GM18868 (cell line): ENCODE results near the gene PYGO2.
A peak's percentile ranks its signal among the peaks of the same experiment; 100 is the strongest.
"Not testable (repeated sequence)": the region's sequence is repeated elsewhere in the genome, so short reads cannot be mapped to it uniquely, and the experiment has no call there.

Source experiments
- ATAC-seq: cut with Tn5 transposase; IDR thresholded peaks from one replicate; pipeline ENCODE4 v1.9.1; 2021; ENCODE audit warnings: mild to moderate bottlenecking, moderate library complexity; ENCODE audit not compliant: unreplicated experiment

The PYGO2 gene

DNA sequence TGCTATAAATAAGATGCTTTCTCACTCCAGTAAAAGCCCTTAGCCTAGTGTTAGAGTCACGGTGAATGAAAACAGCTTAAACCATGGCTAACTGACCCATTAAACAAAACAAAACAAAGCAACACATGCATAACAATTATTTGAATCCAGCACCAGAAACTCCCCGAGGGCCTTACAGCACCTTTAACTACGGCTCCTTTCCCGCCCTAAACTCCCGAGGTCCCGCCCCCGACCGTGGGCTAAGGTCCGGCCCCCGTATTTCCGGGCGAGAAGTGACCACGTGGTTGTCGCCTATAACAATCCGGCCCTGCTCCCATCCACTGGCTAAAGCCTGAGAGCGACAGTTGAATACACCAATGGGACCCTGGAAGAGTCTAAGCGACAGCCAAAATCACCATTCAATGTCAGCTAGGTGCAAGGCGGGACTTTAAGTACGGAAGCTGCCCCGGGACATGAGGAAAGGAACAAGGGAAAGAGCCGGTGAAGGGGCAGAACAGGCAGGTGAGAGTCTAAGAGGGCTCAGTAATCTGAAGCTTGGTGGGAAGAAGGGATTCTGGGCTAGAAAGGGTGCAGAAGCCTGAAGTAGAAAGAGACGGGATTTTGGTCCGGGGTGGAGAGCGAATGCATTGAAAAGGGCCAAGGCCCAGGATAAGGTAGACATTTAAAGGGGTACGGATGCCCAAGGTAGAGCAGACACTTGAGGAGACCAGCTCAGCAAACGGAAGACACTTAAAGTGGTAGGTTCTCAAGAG lies 21.5 kb upstream of the PYGO2 start, which contains the start of gene FLAD1:
FLAD1 (plus strand) TSS at position 448 of the 752 bp plus-strand sequence. CDS start 351 bp downstream, outside the sequence.
- ATAC-seq: peak; percentile 98

DNA sequence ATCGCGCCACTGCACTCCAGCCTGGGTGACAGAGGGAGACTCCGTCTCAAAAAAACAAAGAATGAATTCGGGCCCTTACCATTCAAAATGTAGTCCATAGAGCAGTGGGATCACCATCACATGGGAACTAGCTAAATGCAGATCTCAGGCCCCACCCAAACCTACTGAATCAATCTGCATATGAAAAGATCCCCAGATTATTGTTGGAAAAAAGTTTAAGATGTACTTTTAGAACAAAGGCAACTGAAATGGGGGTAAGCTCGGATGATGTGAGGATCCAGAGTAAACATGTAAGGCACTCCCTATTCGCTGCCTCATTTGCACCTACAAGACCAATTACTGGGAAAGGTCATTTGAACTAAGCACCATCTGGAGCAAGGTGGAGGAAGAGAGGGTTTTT lies 20.8 kb upstream of the PYGO2 start:
- no peak for ATAC-seq

DNA sequence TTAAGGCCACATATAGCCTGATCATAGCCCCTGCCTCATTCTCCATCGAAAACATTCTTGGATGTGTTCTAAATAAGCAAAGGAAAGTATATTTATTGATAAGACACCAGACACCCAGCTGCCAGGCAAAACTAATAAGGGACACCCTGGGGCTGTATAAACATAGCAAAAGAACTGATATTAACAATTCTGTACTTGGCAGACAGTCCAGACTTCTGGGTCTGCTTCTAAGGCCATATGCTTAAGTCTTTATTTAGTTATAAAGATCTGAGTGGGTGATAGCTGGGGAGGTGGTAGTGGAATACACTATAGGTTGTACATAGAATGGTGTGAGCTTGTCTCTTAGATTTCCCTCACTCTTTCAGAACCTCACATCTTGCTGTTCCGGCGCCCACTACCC lies 16.8 kb upstream of the PYGO2 start:
- ATAC-seq: no peak

DNA sequence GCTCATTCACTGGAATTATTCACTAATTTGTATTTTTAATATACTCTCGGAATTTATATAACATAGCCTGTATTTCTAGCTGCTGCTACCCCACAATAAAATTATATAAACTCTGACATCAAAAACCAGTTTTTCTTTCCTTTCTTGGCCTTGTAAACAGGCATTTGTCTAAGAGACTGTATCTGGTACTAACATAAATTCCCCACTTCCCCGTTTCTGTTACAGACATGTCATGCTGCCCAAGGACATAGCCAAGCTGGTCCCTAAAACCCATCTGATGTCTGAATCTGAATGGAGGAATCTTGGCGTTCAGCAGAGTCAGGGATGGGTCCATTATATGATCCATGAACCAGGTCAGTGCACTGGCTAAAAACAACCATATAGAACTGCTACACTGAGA lies 16.2 kb upstream of the PYGO2 start:
- not testable (repeated sequence) for ATAC-seq

DNA sequence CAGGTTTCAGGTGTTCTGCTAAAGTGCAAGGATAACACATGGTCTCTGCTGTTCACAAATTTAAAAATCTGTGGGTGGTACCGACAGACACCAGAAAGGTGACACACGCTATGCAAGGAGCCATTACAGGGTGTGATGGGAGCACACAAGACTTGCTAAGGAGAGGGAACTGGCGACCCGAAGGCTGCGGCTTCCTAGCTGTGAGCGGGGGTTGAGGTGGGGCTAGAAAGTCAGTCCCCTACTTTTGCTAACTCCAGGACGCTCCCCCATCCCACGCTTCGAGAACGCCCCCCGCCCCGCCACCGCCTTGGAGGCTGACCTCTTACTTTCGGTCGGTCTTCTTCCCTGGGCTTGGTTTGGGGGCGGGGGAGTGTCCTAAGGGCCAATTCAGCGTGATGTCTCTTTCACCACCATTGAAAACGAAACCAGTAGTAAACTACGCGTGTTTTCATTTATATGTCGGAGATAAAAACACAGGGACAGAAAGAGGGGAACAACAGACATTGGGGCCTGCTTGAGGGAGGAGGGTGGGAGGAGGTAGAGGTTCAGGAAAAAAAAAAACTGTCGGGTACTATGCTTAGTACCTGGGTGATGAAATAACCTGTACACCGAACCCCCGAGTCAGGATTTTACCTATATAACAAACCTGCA lies 14.0 kb upstream of the PYGO2 start:
- ATAC-seq: no peak

DNA sequence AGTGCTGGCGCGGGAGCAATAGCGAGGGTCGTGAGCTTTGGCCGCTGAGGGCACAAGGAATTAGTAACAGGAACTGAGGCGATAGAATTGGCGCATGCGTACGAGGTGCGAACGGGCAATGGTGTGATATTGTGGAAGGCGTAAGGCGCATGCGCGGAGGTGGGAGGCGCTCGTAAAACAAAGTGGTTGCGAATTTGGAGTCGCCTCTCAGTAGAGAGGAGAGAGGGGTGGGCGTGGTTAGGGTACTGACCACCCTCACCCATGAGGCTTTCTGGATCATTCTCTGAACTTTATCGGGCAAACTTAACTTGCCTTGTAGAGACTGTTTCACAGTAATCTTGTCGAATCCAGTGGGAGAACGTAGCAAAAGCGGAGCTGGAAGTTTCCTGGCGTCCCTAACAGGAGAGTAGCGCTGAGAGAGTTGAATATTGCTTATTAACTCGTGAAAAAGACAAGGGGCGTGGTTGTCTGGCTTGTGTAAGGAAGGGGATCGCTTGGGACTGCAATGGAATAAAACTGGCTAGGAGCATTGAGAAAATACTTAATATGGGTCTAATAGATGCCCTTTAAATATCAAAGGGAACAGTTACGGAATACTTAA lies 13.3 kb upstream of the PYGO2 start:
- peak; percentile 50 for ATAC-seq

DNA sequence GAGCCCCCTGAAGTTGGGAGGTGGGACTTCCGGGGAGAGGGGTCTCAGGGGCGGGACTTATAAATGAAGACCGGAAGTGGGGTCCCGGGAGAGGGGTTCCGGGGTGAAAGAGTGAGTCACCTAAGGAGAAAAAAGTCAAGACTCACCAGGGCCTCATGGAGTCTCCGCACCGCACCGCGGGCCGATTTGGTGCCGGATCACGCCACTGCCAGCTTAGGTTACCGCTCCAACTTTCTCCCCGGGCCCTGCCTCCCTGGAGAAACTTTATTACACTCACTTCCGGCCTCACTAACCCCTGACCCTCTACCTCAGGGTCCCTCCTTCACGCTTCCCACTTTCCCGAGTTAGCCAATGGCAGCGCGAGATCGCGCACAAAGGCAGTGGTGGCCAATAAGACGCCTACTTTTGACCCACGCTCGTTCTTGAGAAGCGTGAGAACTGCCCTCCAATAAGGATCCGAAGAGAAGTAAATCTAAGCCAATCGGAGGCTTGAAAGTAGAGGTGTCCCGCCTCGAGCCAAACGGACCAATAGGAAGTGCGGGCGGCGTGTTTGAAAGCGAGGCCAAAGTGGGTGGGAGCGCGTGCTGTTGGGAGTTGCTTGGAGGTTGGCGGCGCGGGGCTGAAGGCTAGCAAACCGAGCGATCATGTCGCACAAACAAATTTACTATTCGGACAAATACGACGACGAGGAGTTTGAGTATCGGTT lies 12.7 kb upstream of the PYGO2 start, which contains the start of gene CKS1B:
CKS1B (plus strand) TSS at position 580 of the 706 bp plus-strand sequence; CDS start at position 645, 65 bp downstream.
- ATAC-seq: peak; percentile 74

DNA sequence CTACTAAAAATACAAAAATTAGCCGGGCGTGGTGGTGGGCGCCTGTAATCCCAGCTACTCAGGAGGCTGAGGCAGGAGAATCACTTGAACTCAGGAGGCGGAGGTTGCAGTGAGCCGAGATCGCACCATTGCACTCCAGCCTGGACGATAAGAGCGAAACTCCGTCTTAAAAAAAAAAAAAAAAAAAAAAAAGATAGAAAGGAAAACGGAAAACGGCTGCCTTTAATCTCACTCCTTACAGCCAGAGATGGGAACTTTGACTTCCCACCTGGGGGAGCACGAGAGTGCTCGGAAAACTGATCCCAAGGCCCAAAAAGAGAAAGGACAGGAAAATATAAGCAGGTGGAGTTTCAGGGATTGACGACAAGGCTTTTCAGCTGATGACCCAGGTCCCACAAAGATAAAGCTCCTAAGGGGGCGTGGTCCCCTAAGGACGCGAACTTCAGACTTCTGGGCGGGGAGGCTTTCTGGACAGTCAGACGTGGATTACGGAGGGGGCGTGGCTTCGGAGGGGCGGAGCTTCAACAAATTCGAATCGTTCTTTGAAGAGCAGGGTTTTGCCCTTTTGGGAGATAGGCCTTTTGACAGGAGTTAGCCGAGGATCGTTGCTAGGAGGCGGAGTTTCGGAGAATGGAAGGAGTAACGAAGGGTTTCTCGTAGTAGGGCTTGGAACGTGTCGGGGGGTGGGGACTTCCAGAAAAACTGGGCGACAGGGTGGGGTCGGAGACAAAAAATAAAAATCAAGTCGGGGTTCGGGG lies 11.9 kb upstream of the PYGO2 start:
- no peak for ATAC-seq

DNA sequence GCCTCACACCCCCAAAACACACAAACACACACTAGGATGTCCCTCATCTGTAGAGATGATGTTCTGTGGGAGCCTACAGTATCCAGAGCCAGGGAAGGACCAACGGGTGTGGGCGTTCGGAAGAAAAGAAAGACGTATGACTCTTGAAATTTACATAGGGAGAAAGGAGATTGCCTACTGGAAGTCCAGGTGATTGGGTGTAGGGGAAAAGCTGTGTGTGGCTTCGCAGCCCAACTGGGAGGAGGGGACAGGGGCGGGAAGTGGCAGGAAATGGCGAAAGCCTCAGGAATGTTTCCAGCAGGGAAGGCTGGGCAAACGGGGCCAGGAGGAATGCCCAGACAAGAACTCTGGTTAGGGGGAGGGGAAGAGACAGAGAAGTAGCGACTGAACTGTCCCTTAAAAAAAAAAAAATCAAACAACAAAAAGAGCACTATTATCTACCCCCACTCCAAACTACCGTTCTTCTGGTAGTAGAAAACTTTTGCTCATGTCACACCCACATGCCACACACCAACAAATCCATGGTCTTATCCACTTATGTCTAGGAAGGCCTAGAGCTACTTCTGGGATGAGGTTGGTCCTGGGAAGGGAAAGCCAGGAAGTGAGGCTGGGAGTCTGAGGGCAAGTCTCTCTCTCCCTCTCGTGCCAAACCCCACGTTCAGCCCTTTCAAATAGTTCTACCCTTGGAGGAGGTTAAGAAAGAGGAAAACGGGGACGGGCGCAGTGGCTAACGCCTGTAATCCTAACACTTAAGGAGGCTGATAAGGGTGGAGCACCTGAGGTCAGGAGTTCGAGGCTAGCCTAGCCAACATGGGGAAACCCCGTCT lies 11.1 kb upstream of the PYGO2 start:
- no peak for ATAC-seq

DNA sequence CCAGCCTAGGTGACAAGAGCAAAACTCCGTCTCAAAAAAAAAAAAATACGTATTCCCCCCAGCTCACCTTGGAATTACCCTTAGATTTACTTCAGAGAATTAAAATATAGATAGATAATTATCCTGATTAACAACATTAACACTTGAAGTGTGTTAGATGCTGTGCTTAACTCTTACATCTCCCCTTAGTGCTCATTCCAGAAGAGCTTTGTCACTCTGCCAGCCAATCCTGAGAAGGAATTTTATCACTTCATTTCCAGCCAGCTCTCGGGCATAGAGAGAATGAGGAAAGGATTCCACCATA lies 10.6 kb upstream of the PYGO2 start:
- no peak for ATAC-seq

DNA sequence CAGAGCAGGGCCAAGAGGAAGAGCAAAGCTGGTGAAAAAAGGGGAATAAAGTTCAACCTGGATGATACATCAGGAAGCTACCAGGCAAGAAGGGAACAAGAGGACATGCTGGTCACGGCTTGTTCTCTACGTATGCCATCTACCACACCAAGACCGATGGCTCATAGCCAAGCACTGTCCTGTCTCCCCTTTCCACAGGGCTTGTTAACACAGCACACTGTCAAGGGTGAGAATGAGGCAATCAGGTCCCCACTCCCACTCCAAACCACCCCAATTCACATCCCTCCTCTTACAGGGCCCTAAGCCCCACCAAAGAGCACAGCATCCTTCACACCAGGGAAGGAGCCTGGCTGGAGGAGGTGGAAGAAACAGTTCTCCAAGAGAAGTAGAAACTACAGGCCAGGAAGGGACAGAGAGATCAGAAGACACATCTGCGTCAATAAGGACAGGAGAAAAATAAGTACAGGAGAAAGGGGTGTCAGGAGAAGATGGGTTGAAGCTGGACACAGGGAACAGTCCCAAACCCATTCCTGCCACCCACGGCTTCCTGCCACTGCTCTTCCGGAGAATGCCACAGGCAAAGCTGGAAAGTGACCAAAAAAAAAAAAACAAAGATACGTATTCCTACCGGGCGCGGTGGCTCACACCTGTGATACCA lies 9.9 kb upstream of the PYGO2 start:
- ATAC-seq: no peak

DNA sequence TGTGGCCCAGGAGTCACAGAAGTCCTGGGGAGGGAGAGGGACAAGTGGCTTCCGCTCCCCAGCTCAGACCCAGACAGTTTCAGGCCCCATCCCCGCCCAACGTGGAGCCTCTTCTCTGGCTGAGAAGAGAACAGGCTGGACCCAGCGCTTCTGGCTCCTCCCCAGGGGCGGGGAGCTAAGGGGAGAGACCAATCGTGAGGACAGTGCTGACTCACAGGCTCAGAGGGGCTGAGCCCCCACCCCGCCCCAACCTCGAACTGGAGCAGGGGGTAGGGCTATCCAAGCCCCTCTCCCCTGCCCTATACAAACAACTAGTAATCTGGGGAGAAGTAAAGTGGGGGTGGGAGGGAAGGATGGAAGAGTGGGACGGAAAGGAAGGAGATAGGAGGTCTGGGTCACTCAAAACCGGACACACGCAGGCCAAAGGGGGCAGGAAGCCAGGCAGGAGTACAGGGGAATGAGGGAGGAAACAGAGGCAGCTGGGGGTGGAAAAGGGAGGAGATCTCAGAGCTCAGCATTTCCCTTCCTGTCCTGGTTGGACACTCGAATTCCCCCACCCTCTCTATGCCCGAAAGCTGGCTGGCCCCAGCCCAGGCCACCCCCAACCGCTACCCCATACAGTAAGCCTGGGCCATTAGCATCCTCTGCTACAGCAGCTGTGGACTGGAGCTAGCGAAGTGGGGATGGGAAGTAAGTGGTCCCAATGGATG lies 9.2 kb upstream of the PYGO2 start, which contains the start of gene SHC1:
SHC1 (minus strand) TSS at position 117 of the 710 bp plus-strand sequence. CDS start 221 bp downstream, outside the sequence.
- ATAC-seq: peak; percentile 43

DNA sequence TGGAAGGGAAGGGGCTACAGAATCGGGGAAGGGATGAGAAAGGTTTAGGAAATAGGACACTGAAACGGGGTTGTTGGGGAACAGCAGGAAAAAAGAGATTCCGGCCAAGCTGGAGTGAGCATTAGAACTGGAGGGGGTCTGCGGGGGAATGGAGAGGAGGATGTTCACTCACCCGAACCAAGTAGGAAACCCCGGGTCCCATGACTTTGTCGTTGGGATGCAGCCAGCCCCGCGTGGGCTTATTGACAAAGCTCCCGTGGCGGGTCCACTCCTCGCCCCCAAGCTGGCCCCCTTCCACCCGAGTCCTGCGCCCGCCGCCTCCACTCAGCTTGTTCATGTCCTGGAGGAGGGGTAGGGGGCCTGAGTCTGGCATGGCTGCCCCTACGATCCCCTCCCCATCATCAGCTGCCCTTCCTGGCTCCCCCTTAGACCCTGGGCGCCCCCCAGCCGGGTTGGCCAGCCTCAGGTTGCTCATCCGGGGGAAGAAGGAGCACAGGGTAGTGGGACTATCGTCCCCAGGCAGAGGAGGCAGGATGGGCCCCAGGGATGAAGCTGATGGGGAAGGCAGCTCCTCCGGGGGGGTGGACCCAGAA lies 8.4 kb upstream of the PYGO2 start:
- ATAC-seq: no peak

DNA sequence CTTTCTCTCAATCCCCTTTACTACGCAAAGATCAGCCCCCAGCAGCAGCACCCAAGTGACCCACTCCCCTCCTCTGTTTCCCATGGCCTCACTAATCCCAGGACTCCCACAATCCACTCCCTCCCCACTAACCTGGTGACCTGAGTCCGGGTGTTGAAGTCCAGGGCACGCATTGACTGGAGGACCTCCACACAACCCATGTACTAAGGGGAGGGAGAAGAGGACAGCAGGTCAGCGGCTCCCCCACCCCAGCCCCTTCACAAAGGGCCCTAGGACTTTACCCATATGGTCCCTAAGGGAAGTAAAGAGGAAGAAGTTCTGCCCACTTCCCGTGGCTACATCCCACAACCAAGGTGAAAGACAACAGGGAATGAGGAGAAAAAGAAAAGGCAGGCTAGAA lies 7.7 kb upstream of the PYGO2 start:
- no peak for ATAC-seq

DNA sequence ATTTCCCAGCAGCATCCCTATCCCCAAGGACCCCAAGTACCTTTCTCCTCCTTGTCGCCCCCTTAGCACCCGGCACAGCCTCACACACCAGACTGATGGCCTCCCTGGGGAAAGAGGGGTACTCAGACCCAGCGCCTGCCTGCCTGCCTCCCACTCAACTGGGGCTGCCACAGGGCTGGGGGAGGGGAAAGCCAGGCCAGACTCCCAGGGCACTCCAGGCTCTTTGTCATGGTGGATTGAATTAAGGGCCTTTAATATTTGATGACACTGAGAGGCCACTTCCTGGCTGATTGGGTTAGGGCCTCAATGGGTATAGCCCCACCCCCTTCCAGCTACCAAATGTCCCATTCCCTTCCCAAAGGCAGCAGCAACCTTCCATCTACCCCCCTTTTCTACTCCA lies 7.1 kb upstream of the PYGO2 start:
- no peak for ATAC-seq

DNA sequence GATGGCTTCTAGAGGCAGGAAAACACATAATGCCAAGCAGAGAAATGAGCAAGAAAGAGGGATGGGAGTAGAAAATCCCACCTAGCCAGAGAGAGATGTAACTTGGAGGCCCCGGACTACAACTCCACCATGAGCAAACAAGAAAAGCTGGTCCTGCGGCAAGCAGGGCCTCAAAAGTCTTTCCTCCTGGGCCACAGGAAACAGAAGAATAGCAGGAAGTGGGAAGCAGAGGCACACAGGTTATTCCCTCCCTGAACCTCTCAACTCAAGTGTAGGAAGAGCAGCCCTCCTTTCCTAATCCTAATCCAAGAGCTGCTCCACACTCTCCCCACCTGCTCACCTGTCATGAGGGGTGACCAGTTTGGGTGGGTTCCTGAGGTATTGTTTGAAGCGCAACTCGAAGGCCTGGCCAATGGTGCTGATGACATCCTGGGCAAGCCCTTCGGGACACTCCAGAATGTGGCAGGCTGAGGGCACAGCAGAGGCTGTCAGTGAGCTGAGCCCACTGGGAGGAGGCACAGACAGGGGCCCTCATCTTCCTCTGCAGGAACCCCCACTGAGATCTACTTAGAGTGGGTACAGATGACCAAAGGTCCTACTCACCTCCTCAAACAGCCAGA lies 5.9 kb upstream of the PYGO2 start:
- ATAC-seq: no peak

DNA sequence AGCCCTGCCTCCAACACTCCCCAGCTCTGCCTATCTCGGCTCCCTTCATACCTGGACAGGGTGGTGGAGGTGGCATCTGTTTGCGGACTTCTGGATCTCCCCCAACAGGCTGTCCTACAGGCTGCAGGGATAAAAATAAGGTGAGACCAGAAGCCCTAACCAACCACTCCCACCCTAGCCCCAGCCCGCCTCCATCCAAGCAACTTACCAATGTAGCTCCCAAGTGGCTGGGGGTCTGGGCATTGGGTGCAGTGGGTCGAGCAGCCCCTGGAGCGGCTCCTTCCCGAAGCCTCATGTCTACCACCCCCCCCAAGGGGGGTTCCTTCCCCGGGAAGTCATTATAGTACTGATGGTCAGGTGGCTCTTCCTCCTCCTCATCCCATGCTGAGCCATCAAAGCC lies 4.5 kb upstream of the PYGO2 start:
- no peak for ATAC-seq

DNA sequence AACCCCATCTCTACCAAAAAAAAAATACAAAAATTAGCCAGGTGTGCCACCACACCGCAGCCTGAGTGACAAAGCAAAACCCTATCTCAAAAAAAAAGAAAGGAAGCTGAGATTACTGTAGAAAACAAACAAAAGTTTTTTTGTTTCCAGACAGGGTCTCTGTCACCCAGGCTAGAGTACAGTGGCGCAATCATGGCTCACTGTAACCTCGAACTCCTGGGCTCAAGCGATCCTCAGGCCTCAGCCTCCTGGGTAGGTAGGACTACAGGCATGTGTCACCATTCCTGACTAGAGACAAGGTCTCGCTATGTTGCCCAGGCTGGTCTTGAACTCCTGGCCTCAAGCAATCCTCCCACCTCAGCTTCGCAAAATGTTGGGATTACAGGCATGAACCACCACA lies 2.8 kb upstream of the PYGO2 start:
- no peak for ATAC-seq
